ENCODE measurements around the gene DSPP.
"Not testable (repeated sequence)": the region's sequence is repeated elsewhere in the genome, so short reads cannot be mapped to it uniquely, and the experiment has no call there.

The DSPP gene

GRCh38 chr4:87608229-87608628, at the start of gene DSPP:
TSS of gene DSPP (plus strand) at chr4:87608529. CDS start at chr4:87610909, 2,380 bp downstream.
- DNase-seq (ENCODE audit: low read depth in 1 of 2, low spot score in 1 of 2): no peak

GRCh38 chr4:87559090-87559837, 49.1 kb upstream of the DSPP start:
- no peak for DNase-seq (ENCODE audit: low read depth in 1 of 2, low spot score in 1 of 2)

GRCh38 chr4:87560802-87561201, 47.5 kb upstream of the DSPP start:
- DNase-seq (ENCODE audit: low read depth in 1 of 2, low spot score in 1 of 2): no peak

GRCh38 chr4:87565746-87566145, 42.6 kb upstream of the DSPP start:
- no peak for DNase-seq (ENCODE audit: low read depth in 1 of 2, low spot score in 1 of 2)

GRCh38 chr4:87566276-87566675, 42.1 kb upstream of the DSPP start:
- DNase-seq (ENCODE audit: low read depth in 1 of 2, low spot score in 1 of 2): no peak

- DNase-seq (ENCODE audit: low read depth in 1 of 2, low spot score in 1 of 2): no peak
Observed at GRCh38 chr4:87567191-87567590, 41.1 kb upstream of the DSPP start.

- DNase-seq (ENCODE audit: low read depth in 1 of 2, low spot score in 1 of 2): no peak
Observed at GRCh38 chr4:87570290-87570805, 38.0 kb upstream of the DSPP start.

GRCh38 chr4:87574376-87574775, 34.0 kb upstream of the DSPP start:
- not testable (repeated sequence) for DNase-seq (ENCODE audit: low read depth in 1 of 2, low spot score in 1 of 2)

- no peak for DNase-seq (ENCODE audit: low read depth in 1 of 2, low spot score in 1 of 2)
Observed at GRCh38 chr4:87574996-87575395, 33.3 kb upstream of the DSPP start.

GRCh38 chr4:87575408-87575807, 32.9 kb upstream of the DSPP start:
- DNase-seq (ENCODE audit: low read depth in 1 of 2, low spot score in 1 of 2): no peak

GRCh38 chr4:87575983-87576382, 32.3 kb upstream of the DSPP start:
- DNase-seq (ENCODE audit: low read depth in 1 of 2, low spot score in 1 of 2): no peak

GRCh38 chr4:87579478-87579877, 28.9 kb upstream of the DSPP start:
- DNase-seq (ENCODE audit: low read depth in 1 of 2, low spot score in 1 of 2): no peak

GRCh38 chr4:87580057-87580456, 28.3 kb upstream of the DSPP start:
- no peak for DNase-seq (ENCODE audit: low read depth in 1 of 2, low spot score in 1 of 2)

- no peak for DNase-seq (ENCODE audit: low read depth in 1 of 2, low spot score in 1 of 2)
Observed at GRCh38 chr4:87584222-87584908, 24.0 kb upstream of the DSPP start.

- DNase-seq (ENCODE audit: low read depth in 1 of 2, low spot score in 1 of 2): no peak
Observed at GRCh38 chr4:87589531-87589930, 18.8 kb upstream of the DSPP start.

- DNase-seq (ENCODE audit: low read depth in 1 of 2, low spot score in 1 of 2): no peak
Observed at GRCh38 chr4:87592124-87592523, 16.2 kb upstream of the DSPP start.

- DNase-seq (ENCODE audit: low read depth in 1 of 2, low spot score in 1 of 2): no peak
Observed at GRCh38 chr4:87601361-87601760, 7.0 kb upstream of the DSPP start.

- no peak for DNase-seq (ENCODE audit: low read depth in 1 of 2, low spot score in 1 of 2)
Observed at GRCh38 chr4:87614292-87614890, 6.1 kb downstream of the DSPP start.

- no peak for DNase-seq (ENCODE audit: low read depth in 1 of 2, low spot score in 1 of 2)
Observed at GRCh38 chr4:87616268-87616667, 7.9 kb downstream of the DSPP start.

GRCh38 chr4:87620086-87620485, 11.8 kb downstream of the DSPP start:
- DNase-seq (ENCODE audit: low read depth in 1 of 2, low spot score in 1 of 2): no peak

GRCh38 chr4:87620491-87620890, 12.2 kb downstream of the DSPP start:
- no peak for DNase-seq (ENCODE audit: low read depth in 1 of 2, low spot score in 1 of 2)

- DNase-seq (ENCODE audit: low read depth in 1 of 2, low spot score in 1 of 2): no peak
Observed at GRCh38 chr4:87622303-87622702, 14.0 kb downstream of the DSPP start.
